ENCODE measurements around the gene THOC5.
"Not testable (repeated sequence)": the region's sequence is repeated elsewhere in the genome, so short reads cannot be mapped to it uniquely, and the experiment has no call there.

THOC5 gene

GRCh38 chr22:29570456-29570855 is 16.9 kb upstream of the THOC5 start:
- H4K20me1 ChIP-seq (ENCODE audit: low read depth, low read length), result no peaks in the 10 kb centered on the region
- H3K9ac ChIP-seq (ENCODE audit: low read length), result no peak overlapping the region
- H3K36me3 ChIP-seq (ENCODE audit: low read length), result no peaks in the 10 kb centered on the region
- H3K9me3 ChIP-seq (ENCODE audit: insufficient read depth, low read length), result no peaks in the 10 kb centered on the region
- no peak overlapping the region for H3K4me3 ChIP-seq (ENCODE audit: insufficient read depth, low read length, poor library complexity, severe bottlenecking)
- H3K27ac ChIP-seq (ENCODE audit: low read depth, low read length), result no peak overlapping the region
- no peak for TF ChIP-seq CTCF (IDR thresholded peaks at IDR 0.05; ENCODE audit: insufficient read depth, low read length, poor library complexity, severe bottlenecking)
- no peaks in the 10 kb centered on the region for H3F3A ChIP-seq (ENCODE audit: insufficient read depth)
- no peaks in the 10 kb centered on the region for H3K27me3 ChIP-seq (ENCODE audit: low read length)
- H3K4me2 ChIP-seq (ENCODE audit: low read depth, low read length, poor library complexity, severe bottlenecking), result no peak overlapping the region
- no peak overlapping the region for H2AFZ ChIP-seq (ENCODE audit: low read depth, low read length, severe bottlenecking)
- H3K79me2 ChIP-seq (ENCODE audit: insufficient read depth, low read length), result no peaks in the 10 kb centered on the region
- no peaks in the 10 kb centered on the region for H3K9me2 ChIP-seq (replicated peaks; ENCODE audit: insufficient read depth, low read length)

GRCh38 chr22:29569011-29569678 is 15.6 kb upstream of the THOC5 start:
- no peaks in the 10 kb centered on the region for H3K9me3 ChIP-seq (ENCODE audit: insufficient read depth, low read length)
- H3K27ac ChIP-seq (ENCODE audit: low read depth, low read length), result no peak overlapping the region
- H3K27me3 ChIP-seq (ENCODE audit: low read length), result no peaks in the 10 kb centered on the region
- H4K20me1 ChIP-seq (ENCODE audit: low read depth, low read length), result no peaks in the 10 kb centered on the region
- TF ChIP-seq CTCF (IDR thresholded peaks at IDR 0.05; ENCODE audit: insufficient read depth, low read length, poor library complexity, severe bottlenecking) (no peak), EZH2phosphoT487 (conservative IDR thresholded peaks at IDR 0.05; ENCODE audit: low read length) (no peak)
- H3K36me3 ChIP-seq (ENCODE audit: low read length), result no peaks in the 10 kb centered on the region
- no peaks in the 10 kb centered on the region for H3K9me2 ChIP-seq (replicated peaks; ENCODE audit: insufficient read depth, low read length)
- H3K4me3 ChIP-seq (ENCODE audit: insufficient read depth, low read length, poor library complexity, severe bottlenecking), result no peak overlapping the region
- H3K9ac ChIP-seq (ENCODE audit: low read length), result no peak overlapping the region
- no peaks in the 10 kb centered on the region for H3K79me2 ChIP-seq (ENCODE audit: insufficient read depth, low read length)
- H3F3A ChIP-seq (ENCODE audit: insufficient read depth), result no peaks in the 10 kb centered on the region
- H3K4me2 ChIP-seq (ENCODE audit: low read depth, low read length, poor library complexity, severe bottlenecking), result no peak overlapping the region
- no peak overlapping the region for H2AFZ ChIP-seq (ENCODE audit: low read depth, low read length, severe bottlenecking)

- no peaks in the 10 kb centered on the region for H3K79me2 ChIP-seq (ENCODE audit: insufficient read depth, low read length)
- TF ChIP-seq CTCF (IDR thresholded peaks at IDR 0.05; ENCODE audit: insufficient read depth, low read length, poor library complexity, severe bottlenecking) (no peak), EZH2phosphoT487 (conservative IDR thresholded peaks at IDR 0.05; ENCODE audit: low read length) (no peak)
- no peaks in the 10 kb centered on the region for H3K9me3 ChIP-seq (ENCODE audit: insufficient read depth, low read length)
- H3F3A ChIP-seq (ENCODE audit: insufficient read depth), result no peaks in the 10 kb centered on the region
- H3K36me3 ChIP-seq (ENCODE audit: low read length), result no peaks in the 10 kb centered on the region
- no peak overlapping the region for H3K4me2 ChIP-seq (ENCODE audit: low read depth, low read length, poor library complexity, severe bottlenecking)
- H3K9ac ChIP-seq (ENCODE audit: low read length), result no peak overlapping the region
- no peaks in the 10 kb centered on the region for H3K27me3 ChIP-seq (ENCODE audit: low read length)
- no peaks in the 10 kb centered on the region for H3K9me2 ChIP-seq (replicated peaks; ENCODE audit: insufficient read depth, low read length)
- H3K27ac ChIP-seq (ENCODE audit: low read depth, low read length), result no peak overlapping the region
- H2AFZ ChIP-seq (ENCODE audit: low read depth, low read length, severe bottlenecking), result no peak overlapping the region
- no peaks in the 10 kb centered on the region for H4K20me1 ChIP-seq (ENCODE audit: low read depth, low read length)
- H3K4me3 ChIP-seq (ENCODE audit: insufficient read depth, low read length, poor library complexity, severe bottlenecking), result no peak overlapping the region
These were observed 13.8 kb upstream of the THOC5 start for GRCh38 chr22:29567338-29567737.

- H3K79me2 ChIP-seq (ENCODE audit: insufficient read depth, low read length); H3K27me3 ChIP-seq (ENCODE audit: low read length); H3K4me2 ChIP-seq (ENCODE audit: low read depth, low read length, poor library complexity, severe bottlenecking); H2AFZ ChIP-seq (ENCODE audit: low read depth, low read length, severe bottlenecking); H4K20me1 ChIP-seq (ENCODE audit: low read depth, low read length); H3K36me3 ChIP-seq (ENCODE audit: low read length); H3K9ac ChIP-seq (ENCODE audit: low read length); H3F3A ChIP-seq (ENCODE audit: insufficient read depth); H3K4me3 ChIP-seq (ENCODE audit: insufficient read depth, low read length, poor library complexity, severe bottlenecking); H3K9me2 ChIP-seq (replicated peaks; ENCODE audit: insufficient read depth, low read length); H3K27ac ChIP-seq (ENCODE audit: low read depth, low read length); H3K9me3 ChIP-seq (ENCODE audit: insufficient read depth, low read length): not testable (repeated sequence)
These were observed 13.0 kb upstream of the THOC5 start for GRCh38 chr22:29566513-29566912.
